Astrocyte (in vitro differentiated cells and primary cell): Measurements from ENCODE around the gene ATRN.

Experiments used
- EZH2 ChIP-seq: IDR thresholded peaks from 2 replicates; pipeline ENCODE4 v1.6.1; 2012; ENCODE audit warnings: mild to moderate bottlenecking, low read length, inconsistent platforms; ENCODE audit not compliant: insufficient read depth
- TF ChIP-seq, protein P1 (sequence below): IDR thresholded peaks from 2 replicates; pipeline ENCODE4 v1.5.1; 2011; ENCODE audit warnings: low read depth, mild to moderate bottlenecking, inconsistent platforms, low read length, moderate library complexity; ENCODE audit not compliant: insufficient read depth

DNA sequence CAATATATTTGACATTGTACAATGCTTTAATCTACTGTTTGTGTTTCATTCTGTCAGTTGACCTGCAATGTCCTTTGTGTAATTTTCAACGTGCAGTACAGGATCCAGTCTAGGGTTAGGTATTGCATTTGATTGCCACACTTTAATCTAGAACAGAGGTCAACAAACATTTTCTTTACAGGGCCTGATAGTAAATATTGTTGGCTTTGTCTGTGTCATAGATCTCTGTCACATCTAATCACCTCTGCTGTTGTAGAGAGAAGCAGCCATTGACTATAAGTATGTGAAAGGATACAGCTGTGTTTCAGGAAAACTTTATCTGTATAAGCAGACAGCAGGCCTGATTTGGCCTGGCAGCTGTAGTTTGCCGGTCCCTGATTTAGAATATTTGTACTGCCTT lies 39.3 kb downstream of the ATRN start:
- TF ChIP-seq, protein P1, sequence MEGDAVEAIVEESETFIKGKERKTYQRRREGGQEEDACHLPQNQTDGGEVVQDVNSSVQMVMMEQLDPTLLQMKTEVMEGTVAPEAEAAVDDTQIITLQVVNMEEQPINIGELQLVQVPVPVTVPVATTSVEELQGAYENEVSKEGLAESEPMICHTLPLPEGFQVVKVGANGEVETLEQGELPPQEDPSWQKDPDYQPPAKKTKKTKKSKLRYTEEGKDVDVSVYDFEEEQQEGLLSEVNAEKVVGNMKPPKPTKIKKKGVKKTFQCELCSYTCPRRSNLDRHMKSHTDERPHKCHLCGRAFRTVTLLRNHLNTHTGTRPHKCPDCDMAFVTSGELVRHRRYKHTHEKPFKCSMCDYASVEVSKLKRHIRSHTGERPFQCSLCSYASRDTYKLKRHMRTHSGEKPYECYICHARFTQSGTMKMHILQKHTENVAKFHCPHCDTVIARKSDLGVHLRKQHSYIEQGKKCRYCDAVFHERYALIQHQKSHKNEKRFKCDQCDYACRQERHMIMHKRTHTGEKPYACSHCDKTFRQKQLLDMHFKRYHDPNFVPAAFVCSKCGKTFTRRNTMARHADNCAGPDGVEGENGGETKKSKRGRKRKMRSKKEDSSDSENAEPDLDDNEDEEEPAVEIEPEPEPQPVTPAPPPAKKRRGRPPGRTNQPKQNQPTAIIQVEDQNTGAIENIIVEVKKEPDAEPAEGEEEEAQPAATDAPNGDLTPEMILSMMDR = no peak
- no peak for TF ChIP-seq EZH2
